Smooth muscle cell (in vitro differentiated cells): ENCODE data around the gene MANBA. TPM values are rescaled to one million over a fixed set of nuclear protein-coding genes. Genes with fewer than 3 reads are reported as not detected.

ENCODE experiments used
- DNase-seq: peaks from one replicate; lab custom pipeline; 2025; ENCODE audit not compliant: unreplicated experiment; lab: John Stamatoyannopoulos, UW
- H2AFZ ChIP-seq: fragments of 200-600 bp; sonication (generic); 2 replicates; pipeline ENCODE4 v1.6.0; 2016; ENCODE audit warnings: antibody characterized with exemption, low read depth, mild to moderate bottlenecking
- H3F3A ChIP-seq: fragments of 200-600 bp; sonication (generic); 2 replicates; pipeline ENCODE4 v1.6.0; 2017; ENCODE audit warnings: antibody characterized with exemption, low read depth
- H3K27ac ChIP-seq: fragments of 200-600 bp; sonication (generic); 2 replicates; pipeline ENCODE4 v1.5.1; 2016; ENCODE audit warnings: low read depth, mild to moderate bottlenecking
- H3K27me3 ChIP-seq: fragments of 200-600 bp; sonication (generic); 2 replicates; pipeline ENCODE4 v1.6.1; 2016; ENCODE audit warnings: low read depth, mild to moderate bottlenecking
- H3K36me3 ChIP-seq: fragments of 200-600 bp; sonication (generic); 2 replicates; pipeline ENCODE4 v1.5.1; 2016; ENCODE audit warnings: low read depth
- H3K4me1 ChIP-seq: fragments of 200-600 bp; sonication (generic); 2 replicates; pipeline ENCODE4 v1.5.1; 2016; ENCODE audit warnings: low read depth
- H3K4me2 ChIP-seq: fragments of 200-600 bp; sonication (generic); 2 replicates; pipeline ENCODE4 v1.6.0; 2016; ENCODE audit warnings: mild to moderate bottlenecking
- H3K4me3 ChIP-seq: fragments of 200-600 bp; sonication (generic); 2 replicates; pipeline ENCODE4 v1.5.1; 2016; ENCODE audit warnings: mild to moderate bottlenecking
- H3K79me2 ChIP-seq: fragments of 200-600 bp; sonication (generic); 2 replicates; pipeline ENCODE4 v1.6.0; 2016; ENCODE audit warnings: low read depth, mild to moderate bottlenecking
- H3K9ac ChIP-seq: fragments of 200-600 bp; sonication (generic); 2 replicates; pipeline ENCODE4 v1.6.0; 2016; ENCODE audit warnings: low read depth
- H3K9me3 ChIP-seq: fragments of 200-600 bp; sonication (generic); replicated peaks from 2 replicates; pipeline ENCODE4 v1.5.1; 2016; ENCODE audit warnings: low read depth
- H4K20me1 ChIP-seq: fragments of 200-600 bp; sonication (generic); 2 replicates; pipeline ENCODE4 v1.6.0; 2016; ENCODE audit warnings: low read depth
- WGBS: methylation state at CpG from one replicate; pipeline ENCODE4 v1.1.7; 2016; ENCODE audit warnings: low lambda C conversion rate; 5-methylcytosine and 5-hydroxymethylcytosine counted together
- polyA plus RNA-seq: library from polyadenylated mRNA; unstranded; fragments of >200 nt; fragmentation: Nextera tagmentation; extraction: Ambion mirVana; gene quantifications from 2 replicates; pipeline ENCODE4 v1.2.1, GENCODE V29; 2016
- total RNA-seq: library from RNA; depleted of rRNA; stranded (reverse); fragments of >200 nt; gene quantifications from 2 replicates; pipeline ENCODE4 v1.2.3, GENCODE V29; 2014
- TF ChIP-seq, protein P1 (sequence below): fragments of 200-600 bp; sonication (generic); IDR thresholded peaks from 2 replicates; pipeline ENCODE4 v1.5.1; 2017; ENCODE audit warnings: borderline replicate concordance, mild to moderate bottlenecking, antibody characterized with exemption; ENCODE audit not compliant: insufficient read depth, poor library complexity, severe bottlenecking

The MANBA gene
- total and polyA plus RNA-seq, 2 experiments from 2014 or later: 58.1 to 99.9 TPM

DNA sequence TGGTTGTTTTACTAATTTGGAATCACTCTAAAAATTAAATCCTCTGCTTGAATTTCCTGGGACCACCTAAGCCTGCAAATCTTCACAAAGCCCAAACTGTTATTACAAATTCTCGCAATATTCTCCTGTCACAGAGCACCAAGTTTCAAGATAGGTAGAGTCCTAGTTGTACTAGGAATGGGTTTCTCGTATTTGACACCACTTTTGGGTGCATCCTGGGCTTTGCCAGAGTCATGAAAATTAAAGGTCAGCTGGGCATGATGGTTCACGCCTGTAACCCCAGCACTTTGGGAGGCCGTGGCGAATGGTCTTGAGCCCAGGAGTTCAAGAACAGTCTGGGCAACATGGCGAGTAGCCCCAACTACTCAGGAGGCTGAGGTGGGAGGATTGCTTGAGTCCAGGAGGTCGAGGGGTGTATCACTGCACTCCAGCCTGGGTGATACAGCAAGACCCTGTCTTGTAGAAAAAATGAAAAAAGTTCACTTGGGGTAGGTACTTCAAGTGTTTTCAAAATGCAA, 30.6 kb upstream of the MANBA start:
- Histone ChIP-seq H3K4me2 (no peak overlapping the region), H3K79me2 (peaks cover 15% of the 10 kb centered on the region), H3K27ac (no peak overlapping the region), H3K9me3 (no peaks in the 10 kb centered on the region), H2AFZ (no peak overlapping the region), H3K36me3 (peaks cover 5% of the 10 kb centered on the region), H3K4me1 (no peaks in the 10 kb centered on the region), H4K20me1 (peaks cover 32% of the 10 kb centered on the region), H3K4me3 (no peak overlapping the region), H3K27me3 (no peaks in the 10 kb centered on the region), H3F3A (peaks cover 27% of the 10 kb centered on the region), H3K9ac (no peak overlapping the region)
- WGBS: 84% methylated on average over 7 of the region's 7 CpGs
- TF ChIP-seq, protein P1, sequence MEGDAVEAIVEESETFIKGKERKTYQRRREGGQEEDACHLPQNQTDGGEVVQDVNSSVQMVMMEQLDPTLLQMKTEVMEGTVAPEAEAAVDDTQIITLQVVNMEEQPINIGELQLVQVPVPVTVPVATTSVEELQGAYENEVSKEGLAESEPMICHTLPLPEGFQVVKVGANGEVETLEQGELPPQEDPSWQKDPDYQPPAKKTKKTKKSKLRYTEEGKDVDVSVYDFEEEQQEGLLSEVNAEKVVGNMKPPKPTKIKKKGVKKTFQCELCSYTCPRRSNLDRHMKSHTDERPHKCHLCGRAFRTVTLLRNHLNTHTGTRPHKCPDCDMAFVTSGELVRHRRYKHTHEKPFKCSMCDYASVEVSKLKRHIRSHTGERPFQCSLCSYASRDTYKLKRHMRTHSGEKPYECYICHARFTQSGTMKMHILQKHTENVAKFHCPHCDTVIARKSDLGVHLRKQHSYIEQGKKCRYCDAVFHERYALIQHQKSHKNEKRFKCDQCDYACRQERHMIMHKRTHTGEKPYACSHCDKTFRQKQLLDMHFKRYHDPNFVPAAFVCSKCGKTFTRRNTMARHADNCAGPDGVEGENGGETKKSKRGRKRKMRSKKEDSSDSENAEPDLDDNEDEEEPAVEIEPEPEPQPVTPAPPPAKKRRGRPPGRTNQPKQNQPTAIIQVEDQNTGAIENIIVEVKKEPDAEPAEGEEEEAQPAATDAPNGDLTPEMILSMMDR: no peak
- no peak for DNase-seq

DNA sequence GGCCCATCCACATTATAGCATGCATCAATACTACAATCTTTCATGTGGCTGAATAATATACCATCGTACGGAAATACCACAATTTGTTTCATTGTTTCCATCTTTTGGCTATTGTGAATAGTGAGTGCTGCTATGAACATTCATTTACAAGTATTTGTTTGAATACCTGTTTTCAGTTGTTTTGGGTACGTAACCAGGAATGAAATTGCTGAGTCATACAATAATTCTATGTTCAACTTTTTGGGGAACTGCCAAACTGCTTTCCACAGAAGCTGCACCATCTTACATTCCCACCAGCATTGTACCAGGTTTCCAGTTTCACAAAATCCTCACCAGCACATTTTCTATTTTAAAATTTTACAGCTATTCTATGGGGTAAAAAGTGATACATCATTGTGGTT, 28.5 kb upstream of the MANBA start:
- DNase-seq: no peak
- Histone ChIP-seq H3F3A (peaks cover 18% of the 10 kb centered on the region), H3K9me3 (no peaks in the 10 kb centered on the region), H3K27me3 (no peaks in the 10 kb centered on the region), H3K4me3 (no peak overlapping the region), H4K20me1 (peaks cover 12% of the 10 kb centered on the region), H3K36me3 (no peaks in the 10 kb centered on the region), H3K79me2 (peaks cover 2% of the 10 kb centered on the region), H3K27ac (peak overlapping the region; percentile 11), H2AFZ (no peak overlapping the region), H3K4me1 (no peaks in the 10 kb centered on the region), H3K4me2 (no peak overlapping the region), H3K9ac (no peak overlapping the region)
- TF ChIP-seq, protein P1: no peak
- 86% methylated on average over 3 of the region's 3 CpGs for WGBS

DNA sequence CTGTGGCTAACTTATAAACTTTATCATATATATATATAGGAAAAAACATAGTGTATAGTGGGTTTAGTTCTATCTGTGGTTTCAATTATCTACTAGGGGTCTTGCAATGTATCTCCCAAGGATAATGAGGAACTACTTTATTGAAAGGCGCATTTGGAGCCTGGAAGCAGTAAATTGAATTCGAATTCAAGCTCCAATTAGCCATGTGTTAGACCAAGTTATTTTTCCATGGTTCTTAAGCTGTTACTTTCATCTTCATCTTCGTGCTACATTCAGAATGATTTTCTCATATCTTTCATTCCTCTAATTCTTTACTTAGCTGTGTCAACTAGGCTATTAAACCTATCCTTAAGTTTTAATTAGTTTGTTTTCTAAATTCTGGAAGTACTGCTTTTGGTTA, 27.2 kb upstream of the MANBA start:
- no peak overlapping the region for H3K9ac ChIP-seq
- H4K20me1 ChIP-seq: peaks cover 4% of the 10 kb centered on the region
- H3K27ac ChIP-seq: peak overlapping the region; percentile 23
- H3K4me1 ChIP-seq: no peaks in the 10 kb centered on the region
- H3K9me3 ChIP-seq: no peaks in the 10 kb centered on the region
- TF ChIP-seq, protein P1: no peak
- H3F3A ChIP-seq: peaks cover 11% of the 10 kb centered on the region
- no peak overlapping the region for H2AFZ ChIP-seq
- H3K4me3 ChIP-seq: no peak overlapping the region
- H3K27me3 ChIP-seq: no peaks in the 10 kb centered on the region
- H3K36me3 ChIP-seq: no peaks in the 10 kb centered on the region
- no peaks in the 10 kb centered on the region for H3K79me2 ChIP-seq
- WGBS: 96% methylated on average over 3 of the region's 3 CpGs
- no peak for DNase-seq
- H3K4me2 ChIP-seq: no peak overlapping the region

DNA sequence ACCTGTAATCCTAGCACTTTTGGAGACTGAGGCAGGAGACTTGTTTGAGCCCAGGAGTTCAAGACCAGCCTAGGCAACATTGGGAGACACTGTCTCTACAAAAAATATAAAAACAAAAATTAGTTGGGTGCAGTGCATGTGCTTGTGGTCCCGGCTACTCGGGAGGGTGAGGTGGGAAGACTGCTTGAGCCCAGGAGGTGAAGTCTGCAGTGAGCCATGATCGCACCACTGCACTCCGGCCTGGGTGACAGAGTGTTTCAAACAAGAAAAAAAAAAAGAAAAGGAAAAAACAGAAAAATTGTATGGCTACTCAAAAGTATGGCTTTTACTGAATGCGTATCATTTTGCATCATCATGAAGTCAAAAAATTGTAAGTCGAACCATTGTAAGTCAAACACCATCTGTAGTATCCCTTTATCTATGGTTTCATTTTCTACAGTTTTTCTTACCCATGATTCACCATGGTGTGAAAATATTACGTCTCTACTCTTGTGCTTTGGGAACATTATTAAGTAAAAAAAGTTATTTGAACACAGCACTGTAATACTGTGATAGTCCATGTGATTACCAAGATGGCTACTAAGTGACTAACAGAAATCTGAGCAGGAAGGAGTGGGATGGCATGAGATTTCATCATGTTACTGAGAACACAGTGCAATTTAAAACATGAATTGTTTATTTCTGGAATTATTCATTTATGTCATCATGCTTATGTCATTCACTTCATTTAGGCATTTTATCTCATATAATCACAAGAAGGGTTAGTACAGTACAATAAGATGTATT, 26.5 kb upstream of the MANBA start:
- H3K4me3 ChIP-seq: no peak overlapping the region
- H3K27me3 ChIP-seq: no peaks in the 10 kb centered on the region
- H3K79me2 ChIP-seq: no peaks in the 10 kb centered on the region
- no peak overlapping the region for H2AFZ ChIP-seq
- H3K36me3 ChIP-seq: no peaks in the 10 kb centered on the region
- no peak overlapping the region for H3K9ac ChIP-seq
- peaks cover 3% of the 10 kb centered on the region for H4K20me1 ChIP-seq
- TF ChIP-seq, protein P1: no peak
- no peak for DNase-seq
- H3K27ac ChIP-seq: peak overlapping the region; percentile 23
- WGBS: 95% methylated on average over 7 of the region's 7 CpGs
- no peaks in the 10 kb centered on the region for H3K4me1 ChIP-seq
- peaks cover 11% of the 10 kb centered on the region for H3F3A ChIP-seq
- H3K9me3 ChIP-seq: no peaks in the 10 kb centered on the region
- H3K4me2 ChIP-seq: no peak overlapping the region
